ENCODE results near the gene G6PC3. TPM values are rescaled to one million over a fixed set of nuclear protein-coding genes. Genes with fewer than 3 reads are reported as not detected.

Gene G6PC3
- total and polyA plus RNA-seq, 10 of the 15 experiments (the other 5 are each of a cell fraction or from before 2014, with no cell fraction given) = 13.0 to 93.7 (median 43.0) TPM

GRCh38 chr17:44087319-44087718 lies 16.8 kb downstream of the G6PC3 start:
- SMC1A ChIA-PET (ENCODE audit: uncharacterized antibody, unreplicated experiment) = no interaction called here
- Histone ChIP-seq H4K20me1 (ENCODE audit: control insufficient read depth, insufficient read depth) (no peaks in the 10 kb centered on the region; the same call in 1 of the 2 replicates), H3K79me2 (ENCODE audit: control insufficient read depth, insufficient read depth, low read length) (no peaks in the 10 kb centered on the region), H3K27ac (ENCODE audit: control insufficient read depth, insufficient read depth) (no peak overlapping the region), H2AFZ (ENCODE audit: control insufficient read depth, low read depth, low read length) (no peak overlapping the region), H3K9me3 (replicated peaks; ENCODE audit: control insufficient read depth, insufficient read depth, low read length) (no peaks in the 10 kb centered on the region), H3K4me1 (ENCODE audit: control insufficient read depth, insufficient read depth, low read length) (no peaks in the 10 kb centered on the region), H3K36me3 (ENCODE audit: control insufficient read depth in 2 of 2, insufficient read depth in 2 of 2, low read length in 1 of 2) (peaks cover 10 to 41% of the 10 kb centered on the region in 2 experiments; a peak in 3 of 4 replicates), H3K9ac (ENCODE audit: control insufficient read depth, insufficient read depth, low read length) (no peak overlapping the region), H3K4me2 (ENCODE audit: control insufficient read depth, insufficient read depth) (no peak overlapping the region), H3K27me3 (replicated peaks in 1 of 2; ENCODE audit: control insufficient read depth in 2 of 2, insufficient read depth in 2 of 2, low read length in 1 of 2) (no peaks in the 10 kb centered on the region), H3K4me3 (no peak overlapping the region)
- RAD21 ChIA-PET (ENCODE audit: unreplicated experiment) = no interaction called here
- no TSS peak for BruUV-seq (replicated peaks)
- no peak for FAIRE-seq
- in situ Hi-C loops (cut with MboI) = no loop called here
- WGBS (ENCODE audit: insufficient coverage, insufficient replicate concordance, low lambda C conversion rate, missing lambda C conversion rate) = 87% methylated on average over 8 of the region's 8 CpGs
- no peak for TF ChIP-seq GATAD2B (conservative IDR thresholded peaks at IDR 0.05; ENCODE audit: low read depth)
- TF ChIP-seq ZZZ3 (IDR thresholded peaks at IDR 0.05; ENCODE audit: control insufficient read depth, insufficient read length, low read depth) = no peak
- no peak for TF ChIP-seq MTA3 (IDR thresholded peaks at IDR 0.05; ENCODE audit: borderline replicate concordance, low read length)
- TF ChIP-seq SREBF2 (IDR thresholded peaks at IDR 0.05; ENCODE audit: low read length) = no peak
- no peak for TF ChIP-seq YY1 (IDR thresholded peaks at IDR 0.05; ENCODE audit: low read depth, low read length)
- no peak for TF ChIP-seq CREB1 (IDR thresholded peaks at IDR 0.05; ENCODE audit: low read depth)
- TF ChIP-seq NFYA (IDR thresholded peaks at IDR 0.05; ENCODE audit: borderline replicate concordance, low read depth, low read length) = no peak
- no peak for TF ChIP-seq CREM (IDR thresholded peaks at IDR 0.05; ENCODE audit: low read depth)
- no peak for TF ChIP-seq ZNF217 (IDR thresholded peaks at IDR 0.05)
- TF ChIP-seq SREBF1 (IDR thresholded peaks at IDR 0.05; ENCODE audit: low read length) = no peak
- TF ChIP-seq SPI1 (IDR thresholded peaks at IDR 0.05; ENCODE audit: borderline replicate concordance, insufficient read depth, low read depth, low read length) = no peak
- no peak for TF ChIP-seq JUNB (IDR thresholded peaks at IDR 0.05)
- no peak for TF ChIP-seq STAT1 (conservative IDR thresholded peaks at IDR 0.05)
- no peak for TF ChIP-seq HDAC6 (IDR thresholded peaks at IDR 0.05; ENCODE audit: unreplicated experiment)
- no peak for DNase-seq (ENCODE audit: low read depth, low spot score)
- POLR2A ChIA-PET = interaction anchor here (0.6 kb wide), 1 partner anchor 20 kb away, joined by 4 read pairs; no protein-coding TSS in a partner anchor
- ATAC-seq = no peak
- CTCF ChIA-PET = no interaction called here
- intact Hi-C loops (cut with micrococcal nuclease; ENCODE audit: unreplicated experiment) = no loop called here
